GM19324 (cell line): ENCODE measurements around the gene TUBB3.
A peak's percentile ranks its signal among the peaks of the same experiment; 100 is the strongest.
"Not testable (repeated sequence)": the region's sequence is repeated elsewhere in the genome, so short reads cannot be mapped to it uniquely, and the experiment has no call there.

ENCODE experiments used
- ATAC-seq: cut with Tn5 transposase; IDR thresholded peaks from one replicate; pipeline ENCODE4 v1.9.1; 2021; ENCODE audit warnings: mild to moderate bottlenecking, moderate library complexity; ENCODE audit not compliant: unreplicated experiment, low FRiP score

TUBB3 gene

GRCh38 chr16:89960966-89961365 lies 37.8 kb downstream of the TUBB3 start:
- ATAC-seq: no peak

- ATAC-seq: no peak
Observed at GRCh38 chr16:89961920-89962319, 38.8 kb downstream of the TUBB3 start.

GRCh38 chr16:89962754-89963498 lies 39.8 kb downstream of the TUBB3 start:
- ATAC-seq: no peak

- no peak for ATAC-seq
Observed at GRCh38 chr16:89964201-89964600, 41.1 kb downstream of the TUBB3 start.

- ATAC-seq: no peak
Observed at GRCh38 chr16:89965447-89966225, 42.5 kb downstream of the TUBB3 start.

- ATAC-seq: no peak
Observed at GRCh38 chr16:89966756-89967155, 43.6 kb downstream of the TUBB3 start.

- not testable (repeated sequence) for ATAC-seq
Observed at GRCh38 chr16:89967436-89967835, 44.3 kb downstream of the TUBB3 start.

- ATAC-seq: not testable (repeated sequence)
Observed at GRCh38 chr16:89968074-89968473, 44.9 kb downstream of the TUBB3 start.

- no peak for ATAC-seq
Observed at GRCh38 chr16:89969741-89970410, 46.7 kb downstream of the TUBB3 start.

GRCh38 chr16:89971495-89972243 lies 48.5 kb downstream of the TUBB3 start:
- ATAC-seq: no peak

- ATAC-seq: peak; percentile 93
Observed at GRCh38 chr16:89972244-89973234, 49.4 kb downstream of the TUBB3 start.

- ATAC-seq: no peak
Observed at GRCh38 chr16:89973235-89973634, 50.1 kb downstream of the TUBB3 start.

GRCh38 chr16:89973654-89974335 lies 50.7 kb downstream of the TUBB3 start:
- no peak for ATAC-seq

GRCh38 chr16:89974870-89975269 lies 51.7 kb downstream of the TUBB3 start:
- no peak for ATAC-seq

GRCh38 chr16:89981414-89981813 lies 58.3 kb downstream of the TUBB3 start:
- ATAC-seq: no peak

- ATAC-seq: no peak
Observed at GRCh38 chr16:89982318-89982717, 59.2 kb downstream of the TUBB3 start.

GRCh38 chr16:89983536-89983935 lies 60.4 kb downstream of the TUBB3 start:
- ATAC-seq: no peak

GRCh38 chr16:89984216-89984615 lies 61.1 kb downstream of the TUBB3 start:
- no peak for ATAC-seq

GRCh38 chr16:89985219-89985618 lies 62.1 kb downstream of the TUBB3 start:
- ATAC-seq: no peak
